Stimulated activated memory B cell treated with anti-CD40 and anti-IgM and Interleukin-4, amounts not matched to agents 10 μg/mL and 1 μg/mL and 100 μg/mL, for 72 hours (primary cell): ENCODE data around the gene ZNF557.

Experiments used
- ATAC-seq: fragments of 150-1000 bp; cut with Tn5 transposase; 2 replicates; pipeline ENCODE4 v1.10.0; 2021
- H3K27ac Mint-ChIP-seq: one replicate; pipeline ENCODE4 v1.8.0; 2022; ENCODE audit warnings: mild to moderate bottlenecking, mixed read lengths
- H3K27me3 Mint-ChIP-seq: one replicate; pipeline ENCODE4 v1.8.0; 2022; ENCODE audit warnings: mixed read lengths
- H3K36me3 Mint-ChIP-seq: one replicate; pipeline ENCODE4 v1.8.0; 2022; ENCODE audit warnings: mixed read lengths
- H3K4me1 Mint-ChIP-seq: one replicate; pipeline ENCODE4 v1.8.0; 2022; ENCODE audit warnings: mixed read lengths
- H3K4me3 Mint-ChIP-seq: one replicate; pipeline ENCODE4 v1.8.0; 2022; ENCODE audit warnings: mild to moderate bottlenecking, moderate library complexity, mixed read lengths
- H3K9me3 Mint-ChIP-seq: one replicate; pipeline ENCODE4 v1.8.0; 2022; ENCODE audit warnings: mixed read lengths

Gene ZNF557

DNA sequence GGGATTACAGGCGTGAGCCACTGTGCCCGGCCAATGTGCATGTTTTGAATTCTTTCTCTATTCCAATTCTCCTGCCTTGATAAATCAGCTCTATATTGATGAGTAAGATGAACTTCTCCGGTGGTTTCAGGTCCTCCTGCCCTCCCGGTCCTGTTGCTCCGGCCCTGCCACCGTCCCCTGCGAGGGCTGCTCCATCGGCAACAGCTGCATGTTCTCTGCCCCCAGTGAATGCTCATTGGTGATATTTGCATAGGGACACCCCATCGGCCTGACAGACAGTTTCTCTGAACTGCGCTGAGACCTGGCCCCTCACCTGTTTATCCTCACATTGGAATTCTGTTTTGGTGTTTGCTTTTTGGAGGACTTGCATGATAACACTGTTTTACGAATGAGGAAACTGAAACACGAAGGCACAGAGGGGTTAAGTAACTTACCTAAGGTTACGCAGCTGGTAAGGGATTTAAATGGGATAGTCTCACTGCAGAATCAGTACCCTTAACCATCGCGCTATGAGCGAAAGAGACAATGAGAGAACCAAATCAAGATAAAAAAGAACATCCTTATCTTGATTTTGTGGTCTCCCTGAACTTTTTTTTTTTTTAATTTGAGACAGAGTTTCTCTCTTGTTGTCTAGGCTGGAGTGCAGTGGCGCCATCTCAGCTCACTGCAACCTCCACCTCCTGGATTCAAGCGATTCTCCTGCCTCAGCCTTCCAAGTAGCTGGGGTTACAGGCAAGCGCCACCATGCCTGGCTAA, 32.2 kb downstream of the ZNF557 start:
- no peaks in the 10 kb centered on the region for H3K36me3 Mint-ChIP-seq
- H3K9me3 Mint-ChIP-seq, result peaks cover 9% of the 10 kb centered on the region
- no peak overlapping the region for H3K4me3 Mint-ChIP-seq
- no peak for ATAC-seq
- no peaks in the 10 kb centered on the region for H3K27me3 Mint-ChIP-seq
- peaks cover 15% of the 10 kb centered on the region for H3K4me1 Mint-ChIP-seq
- H3K27ac Mint-ChIP-seq, result no peak overlapping the region

DNA sequence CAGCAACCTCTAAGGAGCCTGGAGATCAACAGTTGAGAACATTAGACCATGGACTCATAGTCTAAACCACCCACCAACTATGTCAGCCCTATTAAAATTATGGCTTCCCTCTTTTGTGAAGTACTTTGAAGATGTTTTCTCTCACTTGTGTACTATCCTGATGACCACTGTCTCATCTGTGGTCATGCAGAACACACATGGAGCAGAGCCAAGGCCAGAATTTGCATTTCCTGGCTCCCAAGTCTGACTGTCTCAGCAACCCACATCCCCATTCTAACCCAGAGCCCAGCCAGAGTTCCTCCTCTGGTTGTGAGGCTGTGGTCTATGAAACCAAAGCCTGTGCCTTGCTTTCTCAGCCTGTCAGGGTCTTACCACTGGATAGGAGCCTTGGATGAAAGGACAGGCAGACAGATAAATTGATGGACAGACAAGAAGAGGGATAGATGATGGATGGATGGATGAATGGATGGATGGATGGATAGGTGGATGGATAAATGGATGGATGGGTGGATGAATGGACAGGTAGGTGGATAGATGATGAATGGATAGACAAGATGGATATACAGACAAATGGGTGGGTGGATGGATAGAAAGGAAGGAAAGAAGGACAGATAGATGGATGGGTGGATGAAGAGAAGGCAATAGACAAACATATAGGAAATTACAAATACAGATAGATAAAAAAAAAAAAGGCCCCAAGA, 35.4 kb downstream of the ZNF557 start:
- no peaks in the 10 kb centered on the region for H3K36me3 Mint-ChIP-seq
- no peak for ATAC-seq
- H3K4me1 Mint-ChIP-seq, result no peaks in the 10 kb centered on the region
- no peak overlapping the region for H3K4me3 Mint-ChIP-seq
- no peak overlapping the region for H3K27ac Mint-ChIP-seq
- H3K27me3 Mint-ChIP-seq, result no peaks in the 10 kb centered on the region
- no peaks in the 10 kb centered on the region for H3K9me3 Mint-ChIP-seq

DNA sequence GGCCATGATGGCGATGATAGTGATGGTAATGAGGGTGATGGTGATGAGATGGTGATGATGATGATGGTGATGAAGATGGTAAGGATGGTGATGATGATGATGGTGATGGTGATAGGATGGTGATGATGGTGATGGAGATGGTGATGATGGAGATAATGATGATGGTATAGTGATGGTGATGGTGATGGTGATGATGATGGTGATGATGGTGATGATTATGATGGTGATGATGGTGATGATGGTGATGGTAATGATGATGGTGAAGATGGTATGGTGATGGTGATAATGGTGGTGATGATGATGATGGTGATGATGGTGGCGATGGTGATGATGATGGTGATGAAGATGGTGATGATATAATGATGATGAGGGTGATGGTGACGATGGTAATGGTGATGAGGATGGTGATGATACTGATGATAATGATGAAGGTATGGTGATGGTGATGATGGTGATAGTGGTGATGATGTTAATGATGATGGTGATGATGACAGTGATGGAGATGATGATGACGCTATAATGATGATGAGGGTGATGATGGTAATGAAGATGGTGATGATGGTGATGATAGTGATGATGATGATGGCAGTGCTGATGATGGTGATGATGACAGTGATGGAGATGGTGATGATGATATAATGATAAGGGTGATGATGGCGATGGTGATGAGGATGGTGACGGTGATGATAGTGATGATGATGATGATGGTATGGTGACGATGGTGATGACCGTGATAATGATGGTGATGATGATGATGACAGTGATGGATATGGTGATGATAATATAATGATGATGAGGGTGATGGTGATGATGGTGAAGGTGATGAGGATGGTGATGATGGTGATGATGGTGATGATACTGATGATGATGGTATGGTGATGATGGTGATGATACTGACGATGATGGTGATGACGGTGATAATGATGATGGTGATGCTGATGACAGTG, 37.5 kb downstream of the ZNF557 start:
- Mint-ChIP-seq H3K4me1 (no peaks in the 10 kb centered on the region), H3K27me3 (no peaks in the 10 kb centered on the region), H3K4me3 (no peak overlapping the region), H3K36me3 (no peaks in the 10 kb centered on the region), H3K27ac (no peak overlapping the region), H3K9me3 (no peaks in the 10 kb centered on the region)
- ATAC-seq, result no peak

DNA sequence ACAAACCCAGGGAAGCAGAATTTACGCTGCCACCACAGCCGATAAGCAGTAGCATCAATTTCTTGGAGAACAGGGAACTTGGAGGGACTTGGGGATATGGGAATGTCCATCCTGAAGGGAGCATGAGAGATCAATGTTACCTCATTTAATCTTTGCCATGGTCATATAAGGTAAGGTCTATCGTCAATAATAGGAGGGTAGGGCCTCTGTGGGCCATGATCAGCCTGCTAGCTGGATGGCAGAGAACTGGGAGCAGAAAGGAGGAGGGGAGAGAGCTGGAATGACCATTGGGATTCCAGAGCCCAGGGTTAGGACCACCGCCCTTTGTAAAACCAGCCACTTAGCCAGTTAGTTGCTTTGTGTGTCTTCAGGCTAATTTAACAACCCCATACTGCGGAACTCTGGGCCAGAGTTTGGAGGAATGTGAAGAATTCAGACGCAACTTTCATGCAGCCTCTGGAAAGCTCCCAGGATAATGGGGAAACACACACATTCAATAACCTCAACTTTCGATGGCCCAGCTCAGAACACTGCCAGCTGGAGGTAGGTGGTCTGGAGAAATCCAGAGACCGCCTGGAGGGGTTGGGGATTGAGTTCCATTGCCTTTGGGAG, 40.3 kb downstream of the ZNF557 start:
- Mint-ChIP-seq H3K9me3 (no peaks in the 10 kb centered on the region), H3K4me3 (no peak overlapping the region), H3K27me3 (peaks cover 12% of the 10 kb centered on the region), H3K4me1 (no peaks in the 10 kb centered on the region), H3K36me3 (no peaks in the 10 kb centered on the region), H3K27ac (no peak overlapping the region)
- no peak for ATAC-seq

DNA sequence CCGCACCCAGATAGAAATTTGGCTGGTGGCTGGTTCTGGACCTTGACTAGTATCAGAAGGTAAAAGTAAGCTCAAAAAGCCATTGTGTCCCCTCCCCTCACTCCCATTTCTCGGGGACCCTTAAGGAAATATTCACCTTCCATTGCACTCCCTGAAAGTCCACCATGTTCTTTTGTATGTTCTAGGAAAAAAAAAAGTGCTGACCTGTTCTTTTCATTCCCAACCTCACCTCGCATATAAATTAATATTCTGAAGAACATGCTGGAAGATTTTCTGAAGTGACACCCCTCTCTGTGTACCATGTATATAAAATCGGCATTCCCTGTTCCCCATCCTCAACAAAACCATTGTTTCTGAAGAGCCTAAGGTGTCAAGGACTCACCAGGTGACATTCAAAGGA, 43.2 kb downstream of the ZNF557 start:
- Mint-ChIP-seq H3K4me1 (no peaks in the 10 kb centered on the region), H3K27ac (no peak overlapping the region), H3K27me3 (peaks cover 12% of the 10 kb centered on the region), H3K36me3 (peaks cover 10% of the 10 kb centered on the region), H3K9me3 (no peaks in the 10 kb centered on the region), H3K4me3 (no peak overlapping the region)
- no peak for ATAC-seq

DNA sequence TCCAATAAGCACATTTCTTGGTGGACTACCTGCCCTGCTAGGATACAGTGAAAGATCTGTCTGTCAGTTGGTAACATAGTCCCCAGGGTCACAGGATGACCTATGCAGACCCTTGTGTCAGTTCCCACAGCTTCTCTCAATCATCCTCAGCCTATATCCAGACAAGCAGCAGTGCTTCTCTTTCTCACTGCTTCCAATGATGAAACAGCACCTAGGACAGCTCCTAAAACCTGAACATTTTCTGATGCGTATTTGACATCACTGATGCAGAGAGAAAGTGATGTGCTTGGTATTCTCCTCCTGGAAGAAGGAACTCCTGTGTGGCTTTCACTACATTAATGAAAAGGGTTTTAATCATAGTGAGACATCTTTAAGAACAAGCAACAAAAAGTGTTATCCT, 43.7 kb downstream of the ZNF557 start:
- Mint-ChIP-seq H3K9me3 (no peaks in the 10 kb centered on the region), H3K4me1 (no peaks in the 10 kb centered on the region), H3K36me3 (peaks cover 11% of the 10 kb centered on the region), H3K4me3 (no peak overlapping the region), H3K27me3 (peaks cover 12% of the 10 kb centered on the region), H3K27ac (no peak overlapping the region)
- no peak for ATAC-seq

DNA sequence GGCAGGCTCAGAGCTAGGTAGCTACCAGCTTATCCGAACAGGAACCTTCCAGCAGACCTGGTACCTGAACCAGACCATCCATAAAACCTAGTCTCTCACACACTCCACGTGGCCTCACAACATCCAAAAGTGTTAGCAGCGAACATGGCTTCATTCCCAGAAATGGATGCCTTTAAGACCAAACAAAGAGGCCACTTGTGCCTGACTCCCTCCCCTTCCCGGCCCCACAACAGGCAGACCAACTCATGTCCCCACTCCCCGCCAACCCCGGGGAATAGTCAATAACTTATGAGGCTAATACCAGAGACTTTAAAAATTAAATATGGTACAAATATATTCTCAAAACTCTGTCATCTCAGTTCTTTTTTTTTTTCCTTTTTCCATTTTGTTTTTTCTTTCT, 46.2 kb downstream of the ZNF557 start:
- no peak overlapping the region for H3K27ac Mint-ChIP-seq
- ATAC-seq, result no peak
- H3K36me3 Mint-ChIP-seq, result peaks cover 31% of the 10 kb centered on the region
- H3K27me3 Mint-ChIP-seq, result peaks cover 20% of the 10 kb centered on the region
- no peaks in the 10 kb centered on the region for H3K4me1 Mint-ChIP-seq
- H3K9me3 Mint-ChIP-seq, result peaks cover 4% of the 10 kb centered on the region
- no peak overlapping the region for H3K4me3 Mint-ChIP-seq

DNA sequence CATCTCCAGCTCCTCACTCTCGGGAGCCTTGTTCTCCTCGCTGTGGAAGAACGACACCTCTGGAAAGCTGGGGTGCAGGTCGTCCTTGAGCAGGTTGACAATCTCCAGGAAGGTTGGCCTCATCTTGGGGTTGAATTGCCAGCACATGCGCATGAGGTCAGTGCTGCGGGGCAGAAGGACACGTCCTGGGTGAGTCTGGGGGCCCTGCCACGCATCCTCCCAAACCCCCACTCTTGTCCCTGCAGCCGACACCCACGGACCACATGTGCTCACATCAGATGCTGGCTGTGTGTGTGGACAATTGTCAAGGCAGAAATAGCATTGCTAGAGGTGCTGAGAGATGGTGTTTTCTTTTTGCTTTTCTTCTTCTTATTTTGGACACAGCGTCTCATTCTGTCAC, 47.7 kb downstream of the ZNF557 start:
- Mint-ChIP-seq H3K9me3 (peaks cover 4% of the 10 kb centered on the region), H3K4me1 (no peaks in the 10 kb centered on the region), H3K36me3 (peaks cover 32% of the 10 kb centered on the region), H3K27ac (no peak overlapping the region), H3K27me3 (peaks cover 20% of the 10 kb centered on the region), H3K4me3 (no peak overlapping the region)
- no peak for ATAC-seq

DNA sequence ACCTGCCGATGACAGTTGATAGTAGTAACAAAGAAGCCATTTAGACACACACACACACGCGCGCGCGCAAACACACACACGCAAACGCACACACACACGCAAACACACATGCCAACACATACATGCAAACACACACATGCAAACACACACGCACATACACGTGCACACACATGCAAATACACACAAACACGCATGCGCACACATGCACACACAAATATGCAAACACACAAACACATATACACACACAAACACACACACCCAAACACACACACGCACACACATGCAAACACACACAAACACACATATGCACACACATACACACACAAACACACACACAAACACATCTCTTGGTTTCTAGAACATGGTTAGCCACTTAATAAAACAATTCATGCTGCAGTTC, 50.1 kb downstream of the ZNF557 start:
- Mint-ChIP-seq H3K36me3 (peaks cover 38% of the 10 kb centered on the region), H3K27me3 (peaks cover 10% of the 10 kb centered on the region), H3K4me1 (no peaks in the 10 kb centered on the region), H3K4me3 (no peak overlapping the region), H3K27ac (no peak overlapping the region), H3K9me3 (peaks cover 4% of the 10 kb centered on the region)
- no peak for ATAC-seq

DNA sequence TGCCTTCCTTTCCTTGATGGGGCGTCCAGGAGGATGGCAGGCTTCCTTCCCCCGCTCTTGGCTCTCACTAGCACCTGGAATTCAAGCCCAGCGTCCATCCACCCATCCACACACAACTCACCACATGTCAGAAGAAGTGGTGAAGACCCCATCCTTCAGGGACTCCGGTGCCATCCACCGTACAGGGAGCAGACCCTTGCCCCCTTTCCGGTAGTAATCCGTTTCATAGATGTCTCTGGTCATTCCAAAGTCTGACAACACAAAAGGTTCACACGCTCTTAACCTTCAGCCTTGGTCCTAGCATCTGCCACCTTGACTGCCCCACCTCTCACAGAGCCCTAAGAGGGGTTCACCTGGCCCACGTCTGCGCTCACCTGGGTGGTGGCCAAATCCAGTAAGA, 51.0 kb downstream of the ZNF557 start:
- peak; percentile 16 for ATAC-seq
- Mint-ChIP-seq H3K27me3 (peaks cover 10% of the 10 kb centered on the region), H3K27ac (no peak overlapping the region), H3K36me3 (peaks cover 47% of the 10 kb centered on the region), H3K4me3 (no peak overlapping the region), H3K4me1 (no peaks in the 10 kb centered on the region), H3K9me3 (peaks cover 10% of the 10 kb centered on the region)

DNA sequence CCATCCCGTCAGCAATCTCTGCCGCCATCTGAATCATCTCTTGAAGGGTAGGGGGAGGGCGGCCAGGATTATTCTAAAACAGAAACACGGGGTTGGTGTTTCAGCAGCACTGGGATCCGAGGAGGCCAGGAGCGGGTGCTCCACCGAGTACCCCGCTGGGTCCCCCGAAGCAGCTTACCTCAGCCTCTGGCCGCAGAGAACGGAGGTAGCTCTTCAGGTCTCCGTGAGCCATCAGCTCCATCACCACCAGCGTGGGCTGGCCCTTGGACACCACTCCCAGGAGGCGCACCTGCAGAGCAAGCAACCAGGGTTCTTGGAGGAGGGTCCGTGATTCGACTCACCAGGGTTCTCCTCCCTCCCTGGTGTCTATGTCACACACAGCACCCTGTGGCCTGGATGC, 53.2 kb downstream of the ZNF557 start:
- Mint-ChIP-seq H3K36me3 (peaks cover 47% of the 10 kb centered on the region), H3K4me1 (no peaks in the 10 kb centered on the region), H3K27ac (no peak overlapping the region), H3K4me3 (no peak overlapping the region), H3K27me3 (peaks cover 10% of the 10 kb centered on the region), H3K9me3 (peaks cover 17% of the 10 kb centered on the region)
- no peak for ATAC-seq

DNA sequence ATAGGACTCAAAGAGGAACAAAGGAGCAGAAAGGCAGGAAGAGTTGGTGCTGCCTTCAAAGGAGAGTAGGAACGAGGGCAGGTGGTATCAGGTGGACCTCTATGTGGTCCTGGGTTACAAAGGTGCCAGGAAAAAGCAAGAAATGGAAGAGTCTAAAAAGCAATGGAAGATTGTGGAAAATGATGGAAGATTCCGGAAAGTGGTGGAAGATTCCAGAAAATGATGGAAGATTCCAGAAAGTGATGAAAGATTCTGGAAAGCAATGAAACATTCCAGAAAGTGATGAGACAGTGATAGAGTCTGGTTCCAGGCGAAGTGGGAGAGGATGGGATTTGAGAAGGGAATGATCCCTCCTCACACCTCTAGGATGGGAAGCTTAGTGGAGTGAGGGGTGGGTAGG, 55.3 kb downstream of the ZNF557 start:
- peaks cover 14% of the 10 kb centered on the region for H3K9me3 Mint-ChIP-seq
- peaks cover 10% of the 10 kb centered on the region for H3K27me3 Mint-ChIP-seq
- no peak for ATAC-seq
- H3K27ac Mint-ChIP-seq, result no peak overlapping the region
- no peak overlapping the region for H3K4me3 Mint-ChIP-seq
- H3K36me3 Mint-ChIP-seq, result peaks cover 46% of the 10 kb centered on the region
- no peaks in the 10 kb centered on the region for H3K4me1 Mint-ChIP-seq

DNA sequence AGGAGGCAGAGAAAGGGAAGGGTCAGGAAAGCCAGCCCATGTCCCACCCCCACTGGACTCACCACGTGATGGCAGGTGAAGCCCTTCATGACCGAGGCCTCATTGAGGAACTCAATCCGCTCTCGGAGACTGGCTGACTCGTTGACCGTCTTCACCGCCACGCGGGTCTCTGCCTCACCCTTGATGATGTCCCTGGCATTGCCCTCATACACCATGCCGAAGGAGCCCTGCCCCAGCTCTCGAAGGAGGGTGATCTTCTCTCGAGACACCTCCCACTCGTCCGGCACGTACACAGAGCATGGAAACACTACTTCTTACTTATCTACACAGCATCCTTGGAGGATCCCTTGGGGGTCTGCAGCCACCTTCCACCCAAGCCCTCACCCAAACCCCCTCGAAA, 55.7 kb downstream of the ZNF557 start:
- Mint-ChIP-seq H3K4me3 (no peak overlapping the region), H3K27ac (no peak overlapping the region)
- no peak for ATAC-seq

DNA sequence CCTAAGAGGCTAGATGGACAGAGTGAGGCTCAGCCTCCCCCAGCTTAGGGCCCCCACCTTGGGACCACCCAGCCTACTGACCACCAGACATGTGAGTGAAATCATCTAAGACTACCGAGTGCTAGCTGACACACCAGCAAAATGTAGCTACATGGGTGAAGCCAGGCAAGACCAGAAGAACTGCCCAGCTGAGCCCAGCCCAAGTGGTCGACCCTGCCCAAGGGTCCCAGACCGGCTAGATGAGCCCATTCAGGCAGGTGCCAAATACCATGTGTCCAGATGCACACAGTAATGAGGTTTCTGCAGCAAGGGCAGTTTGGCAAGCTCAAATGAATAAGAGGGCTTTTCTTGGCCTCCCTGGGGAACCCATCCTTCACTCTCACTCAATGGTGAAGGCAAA, 56.6 kb downstream of the ZNF557 start:
- no peak for ATAC-seq
- Mint-ChIP-seq H3K27ac (no peak overlapping the region), H3K9me3 (peaks cover 13% of the 10 kb centered on the region), H3K4me3 (no peak overlapping the region), H3K4me1 (no peaks in the 10 kb centered on the region), H3K36me3 (peaks cover 49% of the 10 kb centered on the region), H3K27me3 (no peaks in the 10 kb centered on the region)

More for the DNA sequence above, 55.7 kb downstream of the ZNF557 start:
- Mint-ChIP-seq H3K4me1 (no peaks in the 10 kb centered on the region), H3K36me3 (peaks cover 46% of the 10 kb centered on the region), H3K9me3 (peaks cover 13% of the 10 kb centered on the region), H3K27me3 (peaks cover 6% of the 10 kb centered on the region)

DNA sequence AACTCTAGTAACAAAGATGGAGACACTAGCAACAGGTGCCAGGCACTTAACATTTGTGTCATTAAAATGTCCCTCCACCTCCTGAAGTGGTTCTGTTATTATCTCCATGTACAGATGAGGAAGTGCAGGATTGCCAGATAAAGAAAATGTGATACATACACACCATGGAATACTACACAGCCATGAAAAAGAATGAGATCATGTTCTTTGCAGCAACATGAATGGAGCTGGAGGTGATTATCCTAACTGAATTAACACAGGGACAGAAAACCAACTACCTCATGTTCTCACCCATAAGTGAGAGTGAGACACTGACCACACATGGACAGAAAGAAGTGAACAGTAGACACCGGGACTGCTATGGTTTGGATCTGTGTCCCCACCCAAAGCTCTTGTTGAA, 60.5 kb downstream of the ZNF557 start:
- Mint-ChIP-seq H3K4me1 (no peaks in the 10 kb centered on the region), H3K9me3 (peaks cover 10% of the 10 kb centered on the region), H3K27ac (no peak overlapping the region), H3K4me3 (no peak overlapping the region), H3K27me3 (no peaks in the 10 kb centered on the region), H3K36me3 (peaks cover 41% of the 10 kb centered on the region)
- ATAC-seq, result no peak
